Omental fat pad (tissue), 4 donors: ENCODE results near the gene TLCD1. TPM values are rescaled to one million over a fixed set of nuclear protein-coding genes. Genes with fewer than 3 reads are reported as not detected.

Experiments
- ATAC-seq: fragments of 150-250 bp; one replicate; pipeline ENCODE4 v1.9.1; 2016; ENCODE audit warnings: mild to moderate bottlenecking, moderate library complexity; ENCODE audit not compliant: low FRiP score
- DNase-seq: peaks from one replicate; pipeline ENCODE4 v3.0.0-alpha.2; 2019; ENCODE audit warnings: low spot score
- CTCF ChIP-seq, 3 donors: fragments of 450-650 bp; IDR thresholded peaks; one replicate each; pipeline ENCODE4 v1.5.1; 2016 to 2017; ENCODE audit warnings: antibody characterized with exemption in 3 of 3, mild to moderate bottlenecking in 3 of 3, moderate library complexity in 2 of 3
- total RNA-seq, 4 donors: library from RNA; depleted of rRNA; stranded (reverse); fragments of >200 nt; gene quantifications; one replicate each; pipeline ENCODE4 v1.1.0, GENCODE V29; 2016

The TLCD1 gene
- total RNA-seq, 4 donors from 2014 or later: 2.1 to 5.2 (median 3.6) TPM; not detected in 1

DNA sequence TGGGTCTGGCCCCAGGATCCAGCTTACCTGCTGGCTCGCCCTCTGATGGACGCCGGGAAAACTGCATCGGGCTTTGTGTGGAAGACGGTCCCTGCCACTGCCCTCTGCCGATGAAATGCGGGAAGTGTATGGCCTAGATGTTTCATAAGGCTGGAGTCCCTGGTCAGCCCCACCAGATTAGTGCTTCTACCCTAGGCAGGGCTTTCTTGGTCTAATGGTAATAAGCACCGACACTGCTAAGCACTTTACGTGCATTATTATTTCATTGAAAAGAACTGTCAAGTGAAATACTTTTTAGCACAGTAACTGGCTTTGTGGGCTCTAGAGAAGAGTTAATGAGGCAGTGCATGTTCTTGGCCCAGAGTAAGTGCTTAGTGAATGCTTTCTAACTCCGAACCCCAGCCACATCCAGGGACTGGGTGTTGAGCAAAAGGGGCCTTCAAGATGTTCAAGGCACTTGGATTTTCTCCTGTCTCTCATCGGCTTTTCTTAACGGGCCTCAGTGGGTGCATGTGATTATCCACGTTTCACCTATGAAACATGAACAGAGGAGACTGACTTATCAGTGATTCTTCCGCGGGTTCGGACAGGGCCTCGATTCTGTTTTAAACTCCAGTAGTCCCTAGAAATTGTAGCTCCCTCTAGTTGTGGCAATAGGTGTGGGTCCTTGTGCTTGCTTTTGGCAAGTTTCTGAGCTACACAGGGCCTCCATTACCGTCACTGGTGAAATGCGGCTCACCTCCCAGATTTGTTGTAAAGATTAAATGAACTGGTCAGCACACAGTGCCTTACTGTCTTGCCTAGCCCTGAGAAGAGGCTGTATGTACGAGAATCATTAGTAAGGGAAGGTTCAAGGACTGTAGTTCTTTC is 24.4 kb upstream of the TLCD1 start:
- TF ChIP-seq CTCF (IDR thresholded peaks at IDR 0.05): peak in 2 of 3 donors; percentile 88 to 96
- peak; percentile 81 for ATAC-seq
- peak; percentile 94 for DNase-seq

GRCh38 chr17:28749516-28750177 is 23.6 kb upstream of the TLCD1 start:
- ATAC-seq (no peak), DNase-seq (no peak)

GRCh38 chr17:28748852-28749515 is 23.0 kb upstream of the TLCD1 start:
- ATAC-seq: no peak
- TF ChIP-seq CTCF (IDR thresholded peaks at IDR 0.05): no peak
- no peak for DNase-seq

More at GRCh38 chr17:28749516-28750177, 23.6 kb upstream of the TLCD1 start:
- TF ChIP-seq CTCF (IDR thresholded peaks at IDR 0.05): no peak

DNA sequence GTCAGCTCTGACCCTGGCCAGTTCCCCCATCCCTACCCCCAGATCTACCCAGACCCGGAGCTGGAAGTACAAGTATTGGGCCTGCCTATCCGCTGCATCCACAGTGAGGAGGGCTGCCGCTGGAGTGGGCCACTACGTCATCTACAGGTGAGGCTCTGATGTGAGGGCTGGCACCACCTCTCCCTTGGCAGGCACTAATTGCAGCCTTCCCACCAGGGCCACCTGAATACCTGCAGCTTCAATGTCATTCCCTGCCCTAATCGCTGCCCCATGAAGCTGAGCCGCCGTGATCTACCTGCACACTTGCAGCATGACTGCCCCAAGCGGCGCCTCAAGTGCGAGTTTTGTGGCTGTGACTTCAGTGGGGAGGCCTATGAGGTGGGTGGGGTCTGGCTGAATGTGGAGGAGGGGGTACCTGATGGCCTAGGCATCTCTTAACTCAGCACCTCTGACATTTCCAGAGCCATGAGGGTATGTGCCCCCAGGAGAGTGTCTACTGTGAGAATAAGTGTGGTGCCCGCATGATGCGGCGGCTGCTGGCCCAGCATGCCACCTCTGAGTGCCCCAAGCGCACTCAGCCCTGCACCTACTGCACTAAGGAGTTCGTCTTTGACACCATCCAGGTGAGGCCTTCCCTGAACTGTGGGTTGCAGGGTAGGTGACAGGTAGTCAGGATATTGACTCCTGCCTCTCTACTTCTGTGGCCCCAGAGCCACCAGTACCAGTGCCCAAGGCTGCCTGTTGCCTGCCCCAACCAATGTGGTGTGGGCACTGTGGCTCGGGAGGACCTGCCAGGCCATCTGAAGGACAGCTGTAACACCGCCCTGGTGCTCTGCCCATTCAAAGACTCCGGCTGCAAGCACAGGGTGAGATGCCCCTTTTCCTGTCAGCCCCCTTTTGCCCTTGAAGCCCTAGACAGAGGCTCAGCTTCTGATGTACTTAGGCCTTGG is 22.0 kb upstream of the TLCD1 start:
- no peak for DNase-seq
- no peak for TF ChIP-seq CTCF (IDR thresholded peaks at IDR 0.05)
- no peak for ATAC-seq

DNA sequence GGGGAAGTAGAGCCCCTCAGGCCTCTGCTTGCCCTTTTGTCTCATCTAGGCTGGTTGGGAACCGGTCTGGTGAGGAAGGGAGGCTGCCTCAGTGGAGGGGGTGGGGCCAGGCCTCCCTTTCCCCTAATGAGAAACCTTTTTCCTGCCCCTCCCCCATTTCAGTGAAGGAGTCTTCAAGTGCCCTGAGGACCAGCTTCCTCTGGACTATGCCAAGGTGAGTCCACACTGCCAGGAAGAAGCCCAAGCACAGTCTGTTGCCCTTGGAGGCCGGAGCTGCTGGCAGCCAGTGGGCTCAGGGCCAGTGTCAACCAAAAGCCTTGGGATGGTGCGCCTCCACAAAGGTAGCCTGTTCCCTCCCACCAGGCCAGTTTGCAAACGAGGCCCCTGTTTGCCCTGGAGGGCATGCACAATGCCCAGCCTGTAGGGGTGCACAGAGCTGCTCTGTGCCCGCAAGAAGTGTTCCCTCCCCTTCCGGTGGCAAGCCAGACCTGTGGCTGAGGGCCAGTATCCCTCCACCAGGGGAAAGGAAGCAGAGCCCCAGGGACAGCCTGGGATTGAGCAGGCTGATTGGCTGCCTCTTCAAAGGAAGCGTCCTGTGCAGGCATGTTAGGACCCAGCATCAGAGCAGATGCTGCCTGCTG is 21.1 kb upstream of the TLCD1 start:
- DNase-seq (no peak), ATAC-seq (no peak)
- TF ChIP-seq CTCF (IDR thresholded peaks at IDR 0.05): no peak

DNA sequence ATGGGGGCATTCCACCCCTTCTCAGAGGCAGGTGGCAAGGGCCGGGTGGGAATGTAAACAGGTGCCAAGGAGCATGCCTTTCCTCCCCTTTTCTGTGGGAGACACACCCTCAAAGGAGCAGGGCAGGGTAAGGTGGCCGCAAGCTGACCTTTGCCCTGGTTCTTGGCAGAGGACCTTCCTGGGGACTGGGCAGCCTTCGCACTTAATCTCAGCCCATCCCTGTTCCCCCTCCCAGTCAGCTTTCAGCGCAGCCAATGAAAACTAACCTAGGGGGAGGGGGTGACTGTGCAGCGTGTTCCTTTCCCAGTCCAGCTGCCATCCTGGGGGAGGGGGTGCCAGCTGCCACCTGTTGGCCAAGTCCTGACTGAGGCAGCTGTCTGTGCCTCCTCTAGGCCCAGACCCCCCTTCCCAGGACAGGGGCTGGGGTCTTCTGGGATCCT is 20.6 kb upstream of the TLCD1 start:
- no peak for ATAC-seq
- no peak for TF ChIP-seq CTCF (IDR thresholded peaks at IDR 0.05)
- DNase-seq: no peak
